ENCODE data around the gene SOWAHA. TPM values are rescaled to one million over a fixed set of nuclear protein-coding genes. Genes with fewer than 3 reads are reported as not detected.
A peak's percentile ranks its signal among the peaks of the same experiment; 100 is the strongest.

The SOWAHA gene
- total and polyA plus RNA-seq, 2 donors: 1.0 to 4.3 TPM

GRCh38 chr5:132810605-132811004 is 2.5 kb upstream of the SOWAHA start:
- 91% methylated on average over 5 of the region's 5 CpGs for WGBS
- H3K4me3 ChIP-seq (ENCODE audit: low read length in 2 of 2): no peak overlapping the region
- H3K9me3 ChIP-seq (ENCODE audit: control insufficient read depth in 2 of 2, insufficient read depth in 1 of 2, low read length in 1 of 2): peaks cover 4 to 8% of the 10 kb centered on the region in 2 donors
- peaks cover 0 to 4% of the 10 kb centered on the region in 2 donors for H3K4me1 ChIP-seq (ENCODE audit: control insufficient read depth in 2 of 2, insufficient read depth in 2 of 2, low read length in 2 of 2)
- H3K36me3 ChIP-seq (ENCODE audit: control insufficient read depth in 2 of 2, insufficient read depth in 2 of 2, low read length in 1 of 2): no peaks in the 10 kb centered on the region
- H3K27me3 ChIP-seq (ENCODE audit: control insufficient read depth in 2 of 2, insufficient read depth in 1 of 2, low read length in 1 of 2): peaks cover 39 to 78% of the 10 kb centered on the region in 2 donors
- no peak overlapping the region for H3K27ac ChIP-seq (ENCODE audit: low read depth in 1 of 2, low read length in 1 of 2)
- no peak for DNase-seq (ENCODE audit: low read depth in 6 of 9, low spot score in 9 of 9)

GRCh38 chr5:132812123-132812765 is 858 bp upstream of the SOWAHA start:
- H3K4me1 ChIP-seq (ENCODE audit: control insufficient read depth in 2 of 2, insufficient read depth in 2 of 2, low read length in 2 of 2): peaks cover 0 to 4% of the 10 kb centered on the region in 2 donors
- no peak overlapping the region for H3K4me3 ChIP-seq (ENCODE audit: low read length in 2 of 2)
- 51% methylated on average over 18 of the region's 18 CpGs for WGBS
- H3K27me3 ChIP-seq (ENCODE audit: control insufficient read depth in 2 of 2, insufficient read depth in 1 of 2, low read length in 1 of 2): peaks cover 39 to 78% of the 10 kb centered on the region in 2 donors
- DNase-seq (ENCODE audit: low read depth in 6 of 9, low spot score in 9 of 9): no peak
- no peak overlapping the region for H3K27ac ChIP-seq (ENCODE audit: low read depth in 1 of 2, low read length in 1 of 2)
- H3K36me3 ChIP-seq (ENCODE audit: control insufficient read depth in 2 of 2, insufficient read depth in 2 of 2, low read length in 1 of 2): no peaks in the 10 kb centered on the region
- peaks cover 4 to 8% of the 10 kb centered on the region in 2 donors for H3K9me3 ChIP-seq (ENCODE audit: control insufficient read depth in 2 of 2, insufficient read depth in 1 of 2, low read length in 1 of 2)

DNA sequence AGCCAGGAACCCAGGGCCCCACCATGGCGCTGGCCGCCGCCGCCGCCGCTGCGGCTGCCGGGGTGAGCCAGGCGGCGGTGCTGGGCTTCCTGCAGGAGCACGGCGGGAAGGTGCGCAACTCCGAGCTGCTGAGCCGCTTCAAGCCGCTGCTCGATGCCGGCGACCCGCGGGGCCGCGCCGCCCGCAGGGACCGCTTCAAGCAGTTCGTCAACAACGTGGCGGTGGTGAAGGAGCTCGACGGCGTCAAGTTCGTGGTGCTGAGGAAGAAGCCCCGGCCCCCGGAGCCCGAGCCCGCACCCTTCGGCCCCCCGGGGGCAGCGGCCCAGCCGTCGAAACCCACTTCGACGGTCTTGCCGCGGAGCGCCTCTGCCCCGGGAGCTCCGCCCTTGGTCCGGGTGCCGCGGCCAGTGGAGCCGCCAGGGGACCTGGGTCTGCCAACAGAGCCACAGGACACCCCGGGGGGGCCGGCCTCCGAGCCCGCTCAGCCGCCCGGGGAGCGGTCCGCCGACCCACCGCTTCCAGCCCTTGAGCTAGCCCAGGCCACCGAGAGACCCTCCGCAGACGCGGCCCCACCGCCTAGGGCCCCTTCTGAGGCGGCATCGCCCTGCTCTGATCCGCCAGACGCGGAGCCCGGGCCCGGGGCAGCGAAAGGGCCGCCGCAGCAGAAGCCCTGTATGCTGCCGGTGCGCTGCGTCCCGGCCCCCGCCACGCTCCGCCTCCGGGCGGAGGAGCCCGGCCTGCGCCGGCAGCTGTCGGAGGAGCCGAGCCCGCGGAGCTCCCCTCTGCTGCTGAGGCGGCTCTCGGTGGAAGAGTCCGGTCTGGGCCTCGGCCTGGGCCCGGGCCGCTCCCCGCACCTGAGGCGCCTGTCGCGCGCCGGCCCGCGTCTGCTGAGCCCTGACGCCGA is 749 bp downstream of the SOWAHA start:
- H3K4me1 ChIP-seq (ENCODE audit: control insufficient read depth in 2 of 2, insufficient read depth in 2 of 2, low read length in 2 of 2): peaks cover 0 to 4% of the 10 kb centered on the region in 2 donors
- H3K27me3 ChIP-seq (ENCODE audit: control insufficient read depth in 2 of 2, insufficient read depth in 1 of 2, low read length in 1 of 2): peaks cover 36 to 74% of the 10 kb centered on the region in 2 donors
- H3K4me3 ChIP-seq (ENCODE audit: low read length in 2 of 2): peak overlapping the region in 1 of 2 donors; percentile 51
- 9% methylated on average over 110 of the region's 110 CpGs for WGBS
- H3K36me3 ChIP-seq (ENCODE audit: control insufficient read depth in 2 of 2, insufficient read depth in 2 of 2, low read length in 1 of 2): no peaks in the 10 kb centered on the region
- DNase-seq (ENCODE audit: low read depth in 6 of 9, low spot score in 9 of 9): peak in 1 of 9 donors; percentile 51
- peaks cover 4 to 8% of the 10 kb centered on the region in 2 donors for H3K9me3 ChIP-seq (ENCODE audit: control insufficient read depth in 2 of 2, insufficient read depth in 1 of 2, low read length in 1 of 2)
- peak overlapping the region in 1 of 2 donors; percentile 52 for H3K27ac ChIP-seq (ENCODE audit: low read depth in 1 of 2, low read length in 1 of 2)

DNA sequence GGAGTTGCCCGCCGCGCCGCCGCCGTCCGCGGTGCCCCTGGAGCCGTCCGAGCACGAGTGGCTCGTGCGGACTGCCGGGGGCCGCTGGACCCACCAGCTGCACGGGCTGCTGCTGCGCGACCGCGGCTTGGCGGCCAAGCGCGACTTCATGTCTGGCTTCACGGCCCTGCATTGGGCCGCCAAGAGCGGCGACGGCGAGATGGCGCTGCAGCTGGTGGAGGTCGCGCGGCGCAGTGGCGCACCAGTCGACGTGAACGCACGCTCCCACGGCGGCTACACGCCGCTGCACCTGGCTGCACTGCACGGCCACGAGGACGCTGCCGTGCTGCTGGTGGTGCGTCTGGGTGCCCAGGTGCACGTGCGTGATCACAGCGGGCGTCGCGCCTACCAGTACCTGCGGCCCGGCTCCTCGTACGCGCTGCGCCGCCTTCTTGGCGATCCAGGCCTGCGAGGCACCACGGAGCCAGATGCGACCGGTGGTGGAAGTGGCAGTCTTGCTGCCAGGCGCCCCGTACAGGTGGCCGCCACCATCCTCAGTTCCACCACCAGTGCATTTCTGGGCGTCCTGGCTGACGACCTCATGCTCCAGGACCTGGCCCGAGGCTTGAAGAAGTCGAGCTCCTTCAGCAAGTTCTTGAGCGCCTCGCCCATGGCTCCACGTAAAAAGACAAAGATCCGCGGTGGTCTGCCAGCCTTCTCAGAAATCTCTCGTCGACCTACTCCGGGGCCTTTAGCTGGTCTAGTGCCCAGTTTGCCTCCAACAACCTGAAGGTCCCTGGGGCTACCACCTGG is 1.6 kb downstream of the SOWAHA start:
- no peak overlapping the region for H3K4me3 ChIP-seq (ENCODE audit: low read length in 2 of 2)

GRCh38 chr5:132815454-132815853 is 2.4 kb downstream of the SOWAHA start:
- Histone ChIP-seq H3K4me1 (ENCODE audit: control insufficient read depth in 2 of 2, insufficient read depth in 2 of 2, low read length in 2 of 2) (peaks cover 3 to 18% of the 10 kb centered on the region in 2 donors), H3K9me3 (ENCODE audit: control insufficient read depth in 2 of 2, insufficient read depth in 1 of 2, low read length in 1 of 2) (peaks cover 4 to 8% of the 10 kb centered on the region in 2 donors), H3K4me3 (ENCODE audit: low read length in 2 of 2) (no peak overlapping the region), H3K27me3 (ENCODE audit: control insufficient read depth in 2 of 2, insufficient read depth in 1 of 2, low read length in 1 of 2) (peaks cover 37 to 75% of the 10 kb centered on the region in 2 donors), H3K27ac (ENCODE audit: low read depth in 1 of 2, low read length in 1 of 2) (peak overlapping the region in 1 of 2 donors; percentile 18), H3K36me3 (ENCODE audit: control insufficient read depth in 2 of 2, insufficient read depth in 2 of 2, low read length in 1 of 2) (no peaks in the 10 kb centered on the region)
- 99% methylated on average over 1 of the region's 1 CpG for WGBS
- DNase-seq (ENCODE audit: low read depth in 6 of 9, low spot score in 9 of 9): no peak

More for the DNA sequence above, 1.6 kb downstream of the SOWAHA start:
- H3K27ac ChIP-seq (ENCODE audit: low read depth in 1 of 2, low read length in 1 of 2): no peak overlapping the region
- no peak for DNase-seq (ENCODE audit: low read depth in 6 of 9, low spot score in 9 of 9)
- peaks cover 39 to 75% of the 10 kb centered on the region in 2 donors for H3K27me3 ChIP-seq (ENCODE audit: control insufficient read depth in 2 of 2, insufficient read depth in 1 of 2, low read length in 1 of 2)
- peaks cover 3 to 10% of the 10 kb centered on the region in 2 donors for H3K4me1 ChIP-seq (ENCODE audit: control insufficient read depth in 2 of 2, insufficient read depth in 2 of 2, low read length in 2 of 2)
- H3K36me3 ChIP-seq (ENCODE audit: control insufficient read depth in 2 of 2, insufficient read depth in 2 of 2, low read length in 1 of 2): no peaks in the 10 kb centered on the region
- 66% methylated on average over 81 of the region's 81 CpGs for WGBS
- peaks cover 4 to 8% of the 10 kb centered on the region in 2 donors for H3K9me3 ChIP-seq (ENCODE audit: control insufficient read depth in 2 of 2, insufficient read depth in 1 of 2, low read length in 1 of 2)

DNA sequence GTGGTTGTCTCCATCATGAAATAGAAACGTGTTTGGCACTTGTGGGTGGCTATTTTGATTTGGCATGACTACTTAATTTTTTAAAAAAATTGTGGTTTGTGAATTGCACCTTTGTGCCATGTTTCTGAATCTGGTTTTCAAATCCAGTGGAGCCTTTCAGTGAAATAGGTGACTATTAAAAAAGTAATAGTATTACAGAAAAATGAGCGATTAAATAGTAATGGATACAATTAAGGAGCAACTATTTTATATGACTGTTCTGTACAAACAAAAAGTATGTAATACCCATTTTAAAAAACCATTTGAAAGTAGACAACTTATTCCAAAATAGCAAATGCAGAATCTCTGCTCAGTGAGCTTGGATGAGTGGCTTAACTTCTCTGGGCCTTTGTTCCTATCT is 3.0 kb downstream of the SOWAHA start:
- Histone ChIP-seq H3K27ac (ENCODE audit: low read depth in 1 of 2, low read length in 1 of 2) (no peak overlapping the region), H3K27me3 (ENCODE audit: control insufficient read depth in 2 of 2, insufficient read depth in 1 of 2, low read length in 1 of 2) (peaks cover 34 to 75% of the 10 kb centered on the region in 2 donors), H3K9me3 (ENCODE audit: control insufficient read depth in 2 of 2, insufficient read depth in 1 of 2, low read length in 1 of 2) (peaks cover 5 to 8% of the 10 kb centered on the region in 2 donors), H3K4me1 (ENCODE audit: control insufficient read depth in 2 of 2, insufficient read depth in 2 of 2, low read length in 2 of 2) (peaks cover 3 to 18% of the 10 kb centered on the region in 2 donors), H3K36me3 (ENCODE audit: control insufficient read depth in 2 of 2, insufficient read depth in 2 of 2, low read length in 1 of 2) (no peaks in the 10 kb centered on the region), H3K4me3 (ENCODE audit: low read length in 2 of 2) (no peak overlapping the region)
- no peak for DNase-seq (ENCODE audit: low read depth in 6 of 9, low spot score in 9 of 9)
- WGBS: 81% methylated on average over 2 of the region's 2 CpGs

- no peak for DNase-seq (ENCODE audit: low read depth in 6 of 9, low spot score in 9 of 9)
- no peaks in the 10 kb centered on the region for H3K36me3 ChIP-seq (ENCODE audit: control insufficient read depth in 2 of 2, insufficient read depth in 2 of 2, low read length in 1 of 2)
- peaks cover 5 to 8% of the 10 kb centered on the region in 2 donors for H3K9me3 ChIP-seq (ENCODE audit: control insufficient read depth in 2 of 2, insufficient read depth in 1 of 2, low read length in 1 of 2)
- no peak overlapping the region for H3K4me3 ChIP-seq (ENCODE audit: low read length in 2 of 2)
- no peak overlapping the region for H3K27ac ChIP-seq (ENCODE audit: low read depth in 1 of 2, low read length in 1 of 2)
- peaks cover 36 to 75% of the 10 kb centered on the region in 2 donors for H3K27me3 ChIP-seq (ENCODE audit: control insufficient read depth in 2 of 2, insufficient read depth in 1 of 2, low read length in 1 of 2)
- H3K4me1 ChIP-seq (ENCODE audit: control insufficient read depth in 2 of 2, insufficient read depth in 2 of 2, low read length in 2 of 2): peaks cover 3 to 18% of the 10 kb centered on the region in 2 donors
These were observed 3.5 kb downstream of the SOWAHA start for GRCh38 chr5:132816554-132816953.

DNA sequence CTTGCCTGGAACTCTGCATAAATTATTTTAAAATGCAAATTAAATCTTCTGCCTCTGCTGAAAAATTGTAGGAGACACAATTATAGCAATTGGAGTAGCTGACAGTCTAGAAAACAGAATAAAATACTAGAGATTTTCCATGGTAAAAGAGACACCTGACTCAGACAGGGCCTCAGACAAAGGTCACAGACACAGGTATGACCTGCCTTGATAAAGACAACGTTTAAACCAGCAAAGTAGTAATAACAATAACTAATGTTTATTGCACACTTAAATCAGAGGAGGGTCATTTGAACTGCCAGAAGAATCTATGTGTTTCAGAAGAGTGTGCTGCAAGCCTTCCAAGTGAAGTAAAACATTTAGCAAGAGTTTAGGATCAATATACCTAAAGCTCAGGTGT is 3.9 kb downstream of the SOWAHA start:
- Histone ChIP-seq H3K9me3 (ENCODE audit: control insufficient read depth in 2 of 2, insufficient read depth in 1 of 2, low read length in 1 of 2) (peaks cover 5 to 8% of the 10 kb centered on the region in 2 donors), H3K4me1 (ENCODE audit: control insufficient read depth in 2 of 2, insufficient read depth in 2 of 2, low read length in 2 of 2) (peaks cover 3 to 18% of the 10 kb centered on the region in 2 donors), H3K4me3 (ENCODE audit: low read length in 2 of 2) (no peak overlapping the region), H3K36me3 (ENCODE audit: control insufficient read depth in 2 of 2, insufficient read depth in 2 of 2, low read length in 1 of 2) (no peaks in the 10 kb centered on the region), H3K27ac (ENCODE audit: low read depth in 1 of 2, low read length in 1 of 2) (no peak overlapping the region), H3K27me3 (ENCODE audit: control insufficient read depth in 2 of 2, insufficient read depth in 1 of 2, low read length in 1 of 2) (peaks cover 33 to 75% of the 10 kb centered on the region in 2 donors)
- WGBS: 82% methylated on average over 1 of the region's 1 CpG
- no peak for DNase-seq (ENCODE audit: low read depth in 6 of 9, low spot score in 9 of 9)

All from thymus (tissue), 11 donors.